GM21447 (cell line): ENCODE measurements around the gene MIF.
A peak's percentile ranks its signal among the peaks of the same experiment; 100 is the strongest.

Experiments
- ATAC-seq: cut with Tn5 transposase; IDR thresholded peaks from one replicate; pipeline ENCODE4 v1.9.1; 2021; ENCODE audit not compliant: unreplicated experiment

Gene MIF

DNA sequence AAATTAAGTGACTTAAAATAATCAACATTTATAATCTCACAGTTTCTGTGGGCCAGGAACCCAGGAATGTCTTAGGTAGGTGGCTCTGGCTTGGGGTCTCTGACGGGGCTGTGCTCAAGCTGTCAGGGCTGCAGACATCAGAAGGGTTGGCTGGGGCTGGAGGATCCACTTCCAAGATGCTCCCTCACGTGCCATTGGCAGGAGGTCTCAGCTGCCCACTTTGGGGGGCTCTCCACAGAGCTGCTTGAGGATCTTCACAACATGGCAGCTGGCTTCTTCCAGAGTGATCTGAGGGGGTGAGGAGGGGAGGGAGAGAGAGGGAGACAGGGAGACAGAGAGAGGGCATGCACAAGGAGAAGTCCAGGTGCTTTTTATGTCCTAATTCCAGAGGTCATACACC lies 18.4 kb upstream of the MIF start:
- ATAC-seq: no peak

DNA sequence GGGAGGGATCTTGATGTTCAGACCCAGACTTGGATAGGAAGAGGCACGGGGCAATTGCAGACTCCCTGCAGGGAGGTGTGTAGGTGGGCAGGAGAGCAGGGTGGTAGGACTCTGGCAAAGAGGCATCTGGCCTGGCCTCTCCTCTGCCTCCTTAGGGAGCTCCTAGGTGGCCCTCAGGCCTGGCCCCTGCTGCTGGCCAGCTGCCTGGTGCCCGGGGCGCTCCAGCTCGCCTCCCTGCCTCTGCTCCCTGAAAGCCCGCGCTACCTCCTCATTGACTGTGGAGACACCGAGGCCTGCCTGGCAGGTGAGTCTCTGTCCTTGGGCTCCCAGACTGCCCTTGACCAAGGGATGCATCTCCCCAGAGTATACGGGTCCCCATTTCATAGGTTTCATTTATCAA lies 16.6 kb upstream of the MIF start:
- no peak for ATAC-seq

- no peak for ATAC-seq
These were observed 16.0 kb upstream of the MIF start for GRCh38 chr22:23878219-23878618.

GRCh38 chr22:23882370-23882769 lies 11.8 kb upstream of the MIF start:
- ATAC-seq: no peak

DNA sequence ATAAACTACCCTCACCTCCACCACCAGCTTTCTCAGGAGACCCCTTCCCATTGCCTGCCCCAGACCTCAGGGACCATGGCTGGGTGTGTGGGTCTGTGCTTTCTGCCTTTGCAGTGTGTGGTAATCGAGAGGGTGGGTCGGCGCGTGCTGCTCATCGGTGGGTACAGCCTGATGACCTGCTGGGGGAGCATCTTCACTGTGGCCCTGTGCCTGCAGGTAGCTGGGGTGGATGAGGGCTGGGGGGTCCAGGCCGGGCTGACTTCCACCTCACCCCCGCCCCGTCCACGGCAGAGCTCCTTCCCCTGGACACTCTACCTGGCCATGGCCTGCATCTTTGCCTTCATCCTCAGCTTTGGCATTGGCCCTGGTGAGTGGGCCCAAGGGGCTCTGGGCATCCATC lies 10.5 kb upstream of the MIF start:
- ATAC-seq: no peak

- no peak for ATAC-seq
These were observed 10.0 kb upstream of the MIF start for GRCh38 chr22:23884140-23884539.

DNA sequence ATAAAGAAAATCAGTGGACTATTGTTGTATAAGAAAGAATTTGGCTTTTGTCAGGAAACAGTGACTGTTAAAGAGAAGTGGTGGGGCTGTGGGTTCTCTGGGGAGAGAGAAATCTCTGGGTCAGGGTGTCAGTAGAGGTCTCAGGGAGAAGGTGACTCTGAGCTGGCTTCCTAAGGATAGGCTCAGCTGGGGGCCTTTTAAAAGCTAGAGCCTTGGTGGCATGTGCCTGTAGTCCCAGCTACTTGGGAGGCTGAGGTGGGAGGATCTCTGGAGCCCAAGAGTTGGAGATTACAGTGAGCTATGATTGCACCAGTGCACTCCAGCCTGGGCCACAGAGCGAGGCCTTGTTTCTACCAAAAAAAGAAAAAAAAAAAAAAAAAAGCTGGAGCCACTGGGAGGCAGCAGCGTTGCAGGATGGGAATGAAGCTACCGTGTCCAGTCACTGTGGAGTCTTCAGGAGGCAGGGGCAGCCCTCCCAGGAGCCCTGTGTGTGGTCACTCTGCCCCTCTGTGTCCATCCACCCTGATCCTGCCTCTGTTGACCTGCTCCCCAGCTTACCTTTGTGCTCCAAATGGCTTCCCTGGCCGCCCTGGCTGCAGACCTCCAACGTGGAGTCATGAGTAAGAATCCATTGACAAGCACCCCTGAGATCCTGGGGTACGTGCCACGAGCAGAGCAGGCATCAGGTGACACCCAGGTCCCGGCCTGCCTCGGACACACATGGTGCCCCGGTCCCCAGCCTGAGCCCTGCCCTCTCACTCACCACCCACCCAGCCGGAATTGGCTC lies 5.4 kb upstream of the MIF start:
- no peak for ATAC-seq

DNA sequence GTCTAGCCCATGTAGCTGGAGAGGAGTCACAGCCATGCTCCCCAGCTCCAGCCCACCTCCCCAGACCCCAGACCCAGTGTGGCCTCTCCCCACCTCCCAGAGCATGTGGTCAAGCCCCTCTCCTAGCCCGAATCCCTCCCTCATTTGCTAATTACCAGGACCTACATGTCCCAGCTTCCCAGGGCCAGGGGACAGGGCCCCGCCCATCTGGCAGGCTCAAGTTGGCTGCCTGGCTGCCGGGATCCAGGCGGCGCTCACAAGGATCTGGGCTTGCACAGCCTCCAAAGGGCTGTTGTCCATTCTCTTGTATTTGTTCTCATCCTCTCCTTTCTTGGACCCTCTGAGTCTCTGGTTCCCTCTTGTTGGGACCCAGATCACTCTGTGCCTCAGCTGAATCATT lies 4.6 kb upstream of the MIF start:
- no peak for ATAC-seq

- no peak for ATAC-seq
These were observed 2.5 kb upstream of the MIF start for GRCh38 chr22:23891726-23892125.

- no peak for ATAC-seq
These were observed 2.1 kb upstream of the MIF start for GRCh38 chr22:23892130-23892529.

DNA sequence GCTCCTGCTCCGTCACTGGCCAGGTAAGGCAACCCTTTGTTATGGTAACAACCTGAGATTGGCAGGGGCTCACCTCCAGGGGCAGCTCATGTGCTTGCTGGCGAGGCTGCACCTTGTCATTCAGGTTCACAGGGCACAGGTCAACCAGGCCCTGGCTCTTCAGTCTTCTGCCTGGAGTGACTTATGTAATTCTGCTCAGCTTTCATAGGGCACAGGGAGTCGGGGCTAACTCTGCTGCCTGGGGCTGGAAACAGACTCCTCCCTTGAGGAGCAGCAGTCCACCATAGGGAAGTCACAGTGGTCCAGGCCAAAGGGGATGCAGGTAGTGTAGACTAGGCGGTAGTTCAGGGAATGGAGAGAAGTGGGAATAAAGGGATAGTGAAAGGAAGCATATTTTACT lies 1.5 kb upstream of the MIF start:
- no peak for ATAC-seq

DNA sequence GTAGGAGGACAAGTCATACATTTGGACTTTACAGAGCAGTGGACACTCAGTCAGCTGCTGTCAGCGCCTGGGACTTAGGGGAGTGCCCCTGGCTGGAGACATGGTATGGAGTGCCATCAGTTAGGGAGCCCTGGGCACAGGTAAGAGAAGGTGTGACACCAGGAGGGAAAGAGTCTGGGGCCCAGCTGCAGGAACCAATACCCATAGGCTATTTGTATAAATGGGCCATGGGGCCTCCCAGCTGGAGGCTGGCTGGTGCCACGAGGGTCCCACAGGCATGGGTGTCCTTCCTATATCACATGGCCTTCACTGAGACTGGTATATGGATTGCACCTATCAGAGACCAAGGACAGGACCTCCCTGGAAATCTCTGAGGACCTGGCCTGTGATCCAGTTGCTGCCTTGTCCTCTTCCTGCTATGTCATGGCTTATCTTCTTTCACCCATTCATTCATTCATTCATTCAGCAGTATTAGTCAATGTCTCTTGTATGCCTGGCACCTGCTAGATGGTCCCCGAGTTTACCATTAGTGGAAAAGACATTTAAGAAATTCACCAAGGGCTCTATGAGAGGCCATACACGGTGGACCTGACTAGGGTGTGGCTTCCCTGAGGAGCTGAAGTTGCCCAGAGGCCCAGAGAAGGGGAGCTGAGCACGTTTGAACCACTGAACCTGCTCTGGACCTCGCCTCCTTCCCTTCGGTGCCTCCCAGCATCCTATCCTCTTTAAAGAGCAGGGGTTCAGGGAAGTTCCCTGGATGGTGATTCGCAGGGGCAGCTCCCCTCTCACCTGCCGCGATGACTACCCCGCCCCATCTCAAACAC lies 850 bp upstream of the MIF start:
- ATAC-seq: peak; percentile 5

GRCh38 chr22:23894710-23895598 lies 771 bp downstream of the MIF start:
- ATAC-seq: peak; percentile 10

DNA sequence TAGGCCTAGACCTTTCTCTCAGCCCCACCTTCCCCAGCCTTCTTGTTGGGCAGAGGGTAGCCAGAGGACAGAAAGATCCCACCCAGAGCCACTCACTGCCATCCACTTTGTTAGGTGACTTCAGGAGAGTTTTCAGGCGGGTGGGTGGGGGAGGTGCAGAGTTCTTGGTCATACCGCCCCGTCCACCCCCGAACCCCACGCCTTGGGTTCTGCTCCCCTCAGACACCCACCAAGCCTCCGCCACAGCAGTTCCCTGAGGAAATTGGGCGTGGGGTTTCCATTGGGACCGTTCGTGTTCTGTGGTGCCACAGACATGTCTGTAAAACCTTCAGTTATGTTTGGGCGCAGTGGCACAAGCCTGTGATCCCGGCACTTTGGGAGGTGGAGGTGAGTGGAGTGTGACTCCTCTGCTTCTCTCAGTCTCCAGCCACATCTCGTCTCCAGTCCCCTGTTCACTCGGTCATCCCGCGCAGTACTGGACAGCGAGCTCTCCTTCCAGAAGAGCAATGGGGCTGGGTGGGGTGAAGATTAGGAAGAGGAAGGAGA lies 1.5 kb downstream of the MIF start:
- ATAC-seq: no peak

DNA sequence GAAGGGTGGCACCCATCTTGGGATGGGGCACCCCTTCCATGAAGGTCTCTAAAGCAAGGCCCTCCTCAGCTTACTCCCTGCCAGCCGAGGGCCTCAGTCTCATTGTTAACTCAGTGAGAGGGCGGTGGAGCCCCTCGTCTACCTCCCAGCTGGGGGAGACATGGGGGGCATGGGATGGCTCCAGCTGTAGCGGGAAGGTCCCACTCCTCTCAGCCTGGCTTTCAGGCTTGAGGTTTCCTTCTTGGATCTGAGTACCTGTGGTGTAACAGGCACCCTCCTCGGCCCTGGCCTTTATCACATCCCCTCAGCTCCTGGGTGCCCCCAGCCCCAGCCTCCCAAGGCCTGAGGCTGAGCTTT lies 2.0 kb downstream of the MIF start:
- ATAC-seq: no peak

DNA sequence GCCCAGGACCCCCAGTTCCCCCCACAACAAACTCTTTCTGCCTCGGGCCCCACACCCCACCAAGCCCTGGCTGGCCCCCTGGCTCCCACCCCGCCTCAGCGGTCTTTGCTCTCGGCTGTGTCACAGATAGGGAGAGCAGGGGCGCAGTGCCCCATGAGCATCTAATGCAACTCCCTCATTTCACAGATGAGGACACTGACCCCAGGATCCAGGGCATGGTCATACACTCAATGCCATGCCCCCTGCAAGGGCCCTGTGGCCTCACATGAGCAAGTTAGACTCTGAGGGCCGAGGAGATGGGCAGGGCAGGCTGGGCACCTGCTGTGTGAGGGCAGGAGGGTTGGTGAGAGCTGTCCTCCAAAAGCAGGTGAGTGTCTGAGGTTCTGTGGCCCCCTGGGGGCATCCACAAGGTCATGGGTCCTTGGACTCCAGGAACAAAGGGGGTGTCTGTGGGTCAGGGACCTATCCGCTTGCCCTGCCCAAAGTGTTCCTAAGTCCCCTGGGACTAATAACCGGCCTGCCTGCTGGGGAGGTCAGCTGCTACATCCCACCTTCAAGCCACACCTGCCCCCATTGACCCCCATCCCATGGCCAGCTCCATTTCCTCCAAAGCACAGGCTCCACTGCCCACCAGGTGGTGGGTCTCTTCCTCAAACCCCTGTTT lies 2.5 kb downstream of the MIF start:
- no peak for ATAC-seq

GRCh38 chr22:23897320-23897719 lies 3.1 kb downstream of the MIF start:
- no peak for ATAC-seq

- no peak for ATAC-seq
These were observed 4.1 kb downstream of the MIF start for GRCh38 chr22:23898006-23898974.

DNA sequence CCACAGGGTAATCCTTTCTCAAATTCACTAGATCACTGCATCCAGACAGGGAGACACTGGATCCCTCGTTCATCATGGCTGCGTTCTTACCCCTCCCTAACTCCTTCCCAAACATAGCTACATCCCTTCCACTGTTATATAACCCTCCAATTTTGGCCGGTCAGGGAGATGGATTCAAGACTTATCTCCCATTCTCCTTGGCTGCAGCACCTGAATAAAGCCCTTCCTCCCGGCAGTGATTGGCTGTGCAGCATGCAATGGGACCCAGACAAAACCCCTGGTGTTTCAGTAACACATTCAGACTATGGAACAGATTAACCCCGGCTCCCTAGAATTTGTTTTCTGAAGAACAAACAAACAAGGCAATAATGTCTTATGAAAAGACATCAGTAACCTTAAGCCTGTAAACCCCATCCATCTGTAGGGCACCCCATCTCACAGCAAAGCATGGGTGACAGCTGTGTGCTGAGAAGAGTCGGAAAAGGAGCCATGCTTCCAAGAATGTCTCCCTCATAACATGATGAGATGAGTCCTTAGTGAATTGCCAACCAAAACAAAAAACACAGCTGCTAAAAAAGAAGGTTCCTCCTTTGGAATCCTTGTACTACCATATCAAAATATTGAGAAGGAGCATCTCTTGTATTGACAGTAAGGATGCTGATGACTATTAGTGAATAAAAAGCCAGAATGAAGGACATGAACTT lies 5.0 kb downstream of the MIF start:
- ATAC-seq: no peak
